Suprapubic skin (tissue), 4 donors: ENCODE measurements around the gene MCEE.

Experiments
- CTCF ChIP-seq, 2 donors: fragments of 200-600 bp in 1 of 2; fragments of 450-650 bp in 1 of 2; sonication (generic) in 1 of 2; IDR thresholded peaks; one replicate each; pipeline ENCODE4 v1.5.1; 2016 to 2019; ENCODE audit warnings: antibody characterized with exemption in 2 of 2, mild to moderate bottlenecking in 1 of 2, moderate library complexity in 1 of 2
- EP300 ChIP-seq: sonication (generic); formaldehyde crosslinking; IDR thresholded peaks from one replicate; pipeline ENCODE4 v1.6.1; 2017; ENCODE audit warnings: antibody characterized with exemption
- POLR2A ChIP-seq, 2 donors: fragments of 450-650 bp; IDR thresholded peaks; one replicate each; pipeline ENCODE4 v1.6.1; 2017; ENCODE audit warnings: antibody characterized with exemption in 2 of 2, mild to moderate bottlenecking in 2 of 2, moderate library complexity in 2 of 2
- POLR2AphosphoS5 ChIP-seq, 3 donors: sonication (generic); formaldehyde crosslinking; IDR thresholded peaks; one replicate each; pipeline ENCODE4 v1.6.1; 2017; ENCODE audit warnings: antibody characterized with exemption in 3 of 3

GRCh38 chr2:71157124-71157793, 27.2 kb upstream of the MCEE start:
- TF ChIP-seq CTCF (IDR thresholded peaks at IDR 0.05), result peak in 1 of 2 donors; percentile 42
- TF ChIP-seq POLR2A (IDR thresholded peaks at IDR 0.05), result no peak
- no peak for TF ChIP-seq POLR2AphosphoS5 (IDR thresholded peaks at IDR 0.05)
- no peak for TF ChIP-seq EP300
